GM10248 (cell line): ENCODE results near the gene AFAP1.

Source experiments
- CTCF ChIA-PET: fragments of 300-600 bp; sonication (Branson Sonifier 250); formaldehyde crosslinking; extraction: SDS; loops from one replicate; lab custom pipeline; 2021; ENCODE audit warnings: antibody characterized with exemption; lab: Yijun Ruan, JAX
- POLR2A ChIA-PET: fragments of 350-650 bp; sonication (Branson Sonifier 250); formaldehyde crosslinking; extraction: SDS; loops from one replicate; lab custom pipeline; 2020; ENCODE audit warnings: antibody characterized with exemption; lab: Yijun Ruan, JAX
- DNase-seq: peaks from one replicate; pipeline ENCODE4 v3.0.0; 2012; ENCODE audit errors: extremely low spot score
- TF ChIP-seq, protein P1 (sequence below): IDR thresholded peaks from 2 replicates; pipeline ENCODE4 v1.5.1; 2012; ENCODE audit warnings: mild to moderate bottlenecking, low read depth; ENCODE audit errors: extremely low read depth, missing control alignments, control extremely low read depth

Gene AFAP1

DNA sequence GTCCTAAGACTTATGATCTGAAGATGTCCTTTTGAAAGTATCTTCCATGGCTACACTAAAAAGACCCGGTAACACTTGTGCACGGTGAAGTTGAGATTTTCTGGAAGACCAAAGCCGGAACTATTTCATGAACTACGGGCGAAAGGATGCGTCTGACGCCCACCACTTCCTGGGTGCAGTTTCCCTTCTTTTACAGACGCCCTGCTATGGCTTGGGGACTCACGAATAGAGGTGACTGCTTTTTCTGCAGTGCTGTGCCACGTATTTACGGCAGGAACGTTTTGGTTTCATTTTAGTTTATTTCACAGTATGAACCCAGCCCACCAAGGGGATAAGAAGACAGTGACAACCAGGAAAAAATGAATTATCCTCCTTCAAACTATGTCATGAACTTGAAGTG, 180.4 kb downstream of the AFAP1 start:
- CTCF ChIA-PET = interaction anchor here (1.0 to 30.0 kb wide), 7 partner anchors 9 to 228 kb away, joined by 3 to 547 read pairs (median 6); no protein-coding TSS in a partner anchor
- DNase-seq = no peak
- POLR2A ChIA-PET = no interaction called here
- TF ChIP-seq, protein P1, sequence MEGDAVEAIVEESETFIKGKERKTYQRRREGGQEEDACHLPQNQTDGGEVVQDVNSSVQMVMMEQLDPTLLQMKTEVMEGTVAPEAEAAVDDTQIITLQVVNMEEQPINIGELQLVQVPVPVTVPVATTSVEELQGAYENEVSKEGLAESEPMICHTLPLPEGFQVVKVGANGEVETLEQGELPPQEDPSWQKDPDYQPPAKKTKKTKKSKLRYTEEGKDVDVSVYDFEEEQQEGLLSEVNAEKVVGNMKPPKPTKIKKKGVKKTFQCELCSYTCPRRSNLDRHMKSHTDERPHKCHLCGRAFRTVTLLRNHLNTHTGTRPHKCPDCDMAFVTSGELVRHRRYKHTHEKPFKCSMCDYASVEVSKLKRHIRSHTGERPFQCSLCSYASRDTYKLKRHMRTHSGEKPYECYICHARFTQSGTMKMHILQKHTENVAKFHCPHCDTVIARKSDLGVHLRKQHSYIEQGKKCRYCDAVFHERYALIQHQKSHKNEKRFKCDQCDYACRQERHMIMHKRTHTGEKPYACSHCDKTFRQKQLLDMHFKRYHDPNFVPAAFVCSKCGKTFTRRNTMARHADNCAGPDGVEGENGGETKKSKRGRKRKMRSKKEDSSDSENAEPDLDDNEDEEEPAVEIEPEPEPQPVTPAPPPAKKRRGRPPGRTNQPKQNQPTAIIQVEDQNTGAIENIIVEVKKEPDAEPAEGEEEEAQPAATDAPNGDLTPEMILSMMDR = no peak

DNA sequence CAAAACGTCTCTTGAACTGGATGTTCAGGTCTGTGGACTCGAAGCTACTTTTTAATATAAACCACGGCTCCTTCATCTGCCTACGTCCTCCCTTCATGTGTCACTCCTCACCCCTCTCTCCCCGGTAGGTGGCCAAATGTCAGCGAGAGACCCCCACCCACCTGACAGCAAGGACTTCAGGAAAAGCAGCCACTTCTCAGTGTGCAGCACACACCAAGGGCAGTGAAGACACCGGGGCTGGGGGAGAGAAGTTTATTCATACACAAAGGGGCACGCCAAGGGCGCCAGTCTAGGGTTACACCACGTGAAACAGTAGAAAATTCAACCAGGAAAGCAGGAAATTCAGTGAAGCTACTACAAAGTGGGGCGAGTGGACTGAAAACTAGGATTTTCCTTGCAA, 181.2 kb downstream of the AFAP1 start:
- no peak for DNase-seq
- POLR2A ChIA-PET = no interaction called here
- CTCF ChIA-PET = interaction anchor here (0.8 to 30.0 kb wide), 5 partner anchors 12 to 231 kb away, joined by 3 to 547 read pairs (median 4); no protein-coding TSS in a partner anchor
- TF ChIP-seq, protein P1 = no peak

DNA sequence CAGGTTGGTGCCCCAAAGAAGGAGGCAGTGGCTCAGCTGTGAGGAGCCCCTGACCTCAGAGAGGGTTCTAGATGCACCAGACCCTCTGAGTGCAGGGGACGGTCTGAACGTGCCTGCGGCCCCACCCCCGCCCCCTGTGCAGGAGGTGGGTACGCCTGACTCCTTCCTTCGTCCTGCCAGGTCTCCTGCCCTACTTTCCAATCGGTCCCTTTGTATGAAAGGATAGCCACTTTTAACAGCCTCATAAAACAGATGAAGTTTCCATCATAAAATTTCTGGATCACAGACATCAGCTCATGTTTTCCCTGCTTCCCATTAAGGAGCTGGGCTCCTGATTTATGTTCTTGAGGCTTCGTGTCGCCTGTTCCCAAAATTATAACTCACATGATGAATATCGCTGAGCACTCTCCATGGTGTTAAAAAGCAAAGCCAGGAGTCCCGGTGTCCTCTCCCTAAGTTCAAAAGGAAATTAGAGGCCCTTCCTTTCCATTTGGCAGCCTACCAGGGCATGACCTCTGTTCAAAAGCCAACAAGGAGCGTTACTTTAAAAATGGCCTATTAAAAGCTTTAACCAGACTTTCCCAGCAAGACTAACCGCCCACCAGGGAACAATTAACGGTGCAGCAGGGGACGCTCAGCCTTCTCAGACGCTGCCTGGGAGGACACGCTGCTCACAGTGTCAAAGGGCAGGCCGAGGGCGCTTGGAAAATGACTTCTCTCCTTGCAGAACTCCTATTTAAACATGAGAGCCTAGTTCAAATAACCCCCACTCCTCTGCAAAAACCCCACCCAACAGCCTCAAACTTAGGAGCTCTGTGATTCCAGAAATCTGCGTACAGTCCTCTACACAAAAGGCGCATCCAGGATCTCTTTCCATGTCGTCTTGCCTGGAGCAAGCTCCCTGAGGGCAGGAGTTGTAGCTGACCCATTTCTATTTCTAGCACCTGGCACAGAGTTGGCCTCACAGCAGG, 181.9 kb downstream of the AFAP1 start:
- ChIA-PET POLR2A (no interaction called here), CTCF (interaction anchor here (0.8 to 30.0 kb wide), 5 partner anchors 13 to 232 kb away, joined by 3 to 547 read pairs (median 3); no protein-coding TSS in a partner anchor)
- DNase-seq = no peak
- TF ChIP-seq, protein P1 = no peak

DNA sequence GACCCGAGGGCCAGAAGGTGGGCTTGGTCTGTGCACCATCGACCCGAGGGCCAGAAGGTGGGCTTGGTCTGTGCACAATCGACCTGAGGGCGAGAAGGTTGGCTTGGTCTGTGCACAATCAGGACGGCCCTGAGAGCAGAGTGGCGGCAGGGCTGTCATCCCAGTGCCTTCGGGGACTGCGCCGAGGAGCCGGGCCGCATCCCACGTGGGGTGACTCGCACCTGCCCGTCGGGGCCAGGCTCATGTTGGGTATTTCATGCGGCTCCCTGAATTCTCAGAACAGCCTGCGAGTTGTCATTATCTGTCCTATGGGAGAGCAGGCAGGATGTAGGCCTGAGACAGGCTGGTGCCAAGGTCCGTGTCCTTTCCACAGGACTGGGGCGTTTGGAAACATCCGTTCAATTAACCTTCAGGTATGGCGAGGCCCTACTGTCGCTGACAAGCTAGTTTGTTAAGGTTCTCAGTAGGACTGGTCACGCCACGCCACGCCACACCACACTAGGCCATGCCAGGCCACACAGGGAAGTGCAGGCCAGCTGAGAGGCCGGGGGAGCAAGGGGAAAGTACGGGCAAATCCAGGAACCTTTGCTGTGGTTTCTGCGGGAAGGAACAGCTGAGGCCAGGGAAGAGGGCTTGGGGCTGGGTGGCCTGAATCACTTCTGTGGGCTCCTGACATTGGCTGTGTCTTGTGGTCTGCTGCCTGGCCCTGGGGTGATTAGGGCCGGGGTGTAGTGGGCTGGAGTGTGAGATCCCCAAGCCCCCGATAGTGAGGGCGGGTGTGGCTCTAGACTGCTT, 182.9 kb downstream of the AFAP1 start:
- ChIA-PET POLR2A (no interaction called here), CTCF (interaction anchor here (1.3 to 30.0 kb wide), 3 partner anchors 14 to 47 kb away, joined by 3 to 547 read pairs (median 4); no protein-coding TSS in a partner anchor)
- no peak for DNase-seq
- TF ChIP-seq, protein P1 = no peak

DNA sequence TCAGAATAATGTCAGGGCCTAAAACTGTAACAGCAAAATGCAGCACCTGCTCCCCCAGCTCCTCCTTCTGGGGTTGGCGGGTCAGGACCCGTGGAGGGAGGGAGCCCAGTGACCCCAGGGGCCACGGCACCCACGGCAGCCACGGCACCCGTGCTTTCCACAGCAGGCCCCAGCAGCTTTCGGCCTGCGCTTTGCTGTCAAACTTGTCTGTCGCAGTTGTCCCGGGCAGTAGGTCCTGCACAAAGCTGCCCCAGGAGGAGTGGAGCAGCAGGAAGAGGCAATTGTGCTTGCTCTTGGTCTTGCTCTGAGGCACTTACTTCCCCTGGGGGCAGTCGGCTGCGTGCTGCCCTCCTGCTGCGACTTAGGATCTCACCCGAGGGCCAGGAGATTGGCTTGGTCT, 183.6 kb downstream of the AFAP1 start:
- POLR2A ChIA-PET = no interaction called here
- CTCF ChIA-PET = interaction anchor here (1.3 to 30.0 kb wide), 2 partner anchors 24 to 48 kb away, joined by 3 to 547 read pairs; no protein-coding TSS in a partner anchor
- DNase-seq = no peak
- TF ChIP-seq, protein P1 = no peak

DNA sequence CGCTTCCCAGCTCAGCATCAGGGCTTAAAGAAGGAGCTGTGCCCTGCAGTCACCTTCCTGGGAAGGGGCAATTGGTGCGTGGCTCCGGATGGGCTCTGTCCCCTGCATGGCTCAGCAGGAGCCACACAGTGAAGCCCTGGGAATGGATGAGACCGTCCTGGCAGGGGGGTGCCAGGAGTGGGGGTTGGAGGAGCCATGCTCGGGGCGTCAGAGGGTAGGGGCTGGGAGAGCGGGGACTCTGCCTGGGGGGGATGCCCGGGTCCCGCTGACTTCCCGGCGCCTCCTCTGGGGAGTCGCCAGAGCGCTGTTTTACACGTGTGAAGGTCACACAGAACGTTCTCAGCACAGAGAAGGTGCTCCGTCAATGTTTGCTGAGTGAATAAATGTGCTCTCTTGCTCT, 184.1 kb downstream of the AFAP1 start:
- POLR2A ChIA-PET = no interaction called here
- TF ChIP-seq, protein P1 = no peak
- no peak for DNase-seq
- CTCF ChIA-PET = interaction anchor here (30.0 kb wide), 1 partner anchor 48 kb away, joined by 547 read pairs; no protein-coding TSS in a partner anchor
